HepG2 (cell line): ENCODE measurements around the gene PLXND1. TPM values are rescaled to one million over a fixed set of nuclear protein-coding genes. Genes with fewer than 3 reads are reported as not detected.
A peak's percentile ranks its signal among the peaks of the same experiment; 100 is the strongest.

Experiments
- ATAC-seq: fragments of 200-7000 bp; cut with Tn5 transposase; 3 replicates; pipeline ENCODE4 v1.9.1; 2020; ENCODE audit warnings: mild to moderate bottlenecking, moderate library complexity
- BruUV-seq: library from RNA; stranded (reverse); fragments of 400-500 nt; replicated peaks from 2 replicates; lab custom pipeline; 2021; lab: Mats Ljungman, UMichigan
- CTCF ChIA-PET: fragments of 300-600 bp; formaldehyde crosslinking; extraction: SDS; loops from one replicate; lab custom pipeline; 2021; ENCODE audit warnings: low total read pairs, inconsistent platforms, low intra/inter-chr PET ratio; lab: Yijun Ruan, JAX
- POLR2A ChIA-PET: fragments of 350-600 bp; sonication (Branson Sonifier 250); formaldehyde crosslinking; loops from one replicate; lab custom pipeline; 2020; ENCODE audit warnings: antibody characterized with exemption, inconsistent platforms; lab: Yijun Ruan, JAX
- DNase-seq: peaks from one replicate; pipeline ENCODE4 v3.0.0-alpha.2; 2015; ENCODE audit warnings: low spot score
- FAIRE-seq: peaks from 3 replicates; lab custom pipeline; 2011; peaks lifted over from hg19 to GRCh38; lab: Jason Lieb, UNC
- H2AFZ ChIP-seq: one replicate; pipeline ENCODE4 v1.6.1; 2011; ENCODE audit warnings: low read length, inconsistent platforms
- H3K27ac ChIP-seq: fragments of 300-600 bp; 3 replicates; pipeline ENCODE4 v1.8.0; 2011; ENCODE audit warnings: mixed run types, mild to moderate bottlenecking, mixed read lengths, low read length, inconsistent platforms; ENCODE audit not compliant: insufficient read depth; ENCODE audit errors: extremely low read length
- H3K27me3 ChIP-seq, 2 experiments: fragments of 200-600 bp in 1 of 2; 2 replicates in 1 of 2; 3 replicates in 1 of 2; pipeline versions ENCODE4 v1.6.0 to v1.8.0; 2011; ENCODE audit warnings: low read length in 2 of 2, mild to moderate bottlenecking in 2 of 2, moderate library complexity in 2 of 2, inconsistent platforms in 1 of 2; ENCODE audit not compliant: insufficient read depth in 2 of 2, control insufficient read depth in 1 of 2
- H3K36me3 ChIP-seq, 2 experiments: fragments of 200-600 bp in 1 of 2; replicated peaks in 1 of 2; 2 replicates in 1 of 2; 3 replicates in 1 of 2; pipeline versions ENCODE4 v1.5.1 to v1.8.0; 2011; ENCODE audit warnings: low read length in 2 of 2, inconsistent platforms in 1 of 2; ENCODE audit not compliant: insufficient read depth in 2 of 2, control insufficient read depth in 1 of 2
- H3K4me1 ChIP-seq: 2 replicates; pipeline ENCODE4 v1.5.1; 2012; ENCODE audit warnings: low read length, inconsistent platforms; ENCODE audit not compliant: insufficient read depth
- H3K4me2 ChIP-seq: 2 replicates; pipeline ENCODE4 v1.6.0; 2011; ENCODE audit warnings: low read depth, low read length, inconsistent platforms
- H3K4me3 ChIP-seq, 3 experiments: fragments of 200-600 bp in 1 of 3; sonication (generic), shearing (Covaris generic) in 1 of 3; replicated peaks in 1 of 3; 2 replicates each; pipeline ENCODE4 v1.5.1; 2011 to 2016; ENCODE audit warnings: low read length in 3 of 3, inconsistent platforms in 2 of 3, low read depth in 2 of 3, mild to moderate bottlenecking in 2 of 3, control low read depth in 1 of 3, mixed read lengths in 1 of 3; ENCODE audit not compliant: insufficient read depth in 1 of 3
- H3K79me2 ChIP-seq: one replicate; pipeline ENCODE4 v1.6.1; 2011; ENCODE audit warnings: low read length, inconsistent platforms; ENCODE audit not compliant: insufficient read depth
- H3K9ac ChIP-seq: 2 replicates; pipeline ENCODE4 v1.6.0; 2011; ENCODE audit warnings: mild to moderate bottlenecking, low read depth, low read length, inconsistent platforms; ENCODE audit not compliant: insufficient read depth
- H3K9me3 ChIP-seq: 2 replicates; pipeline ENCODE4 v1.5.1; 2012; ENCODE audit warnings: mild to moderate bottlenecking, low read length
- H4K20me1 ChIP-seq: 2 replicates; pipeline ENCODE4 v1.6.0; 2011; ENCODE audit warnings: inconsistent platforms, mild to moderate bottlenecking, low read length, moderate library complexity; ENCODE audit not compliant: insufficient read depth
- ELF3 ChIP-seq: IDR thresholded peaks from 2 replicates; pipeline ENCODE4 v1.6.1; 2016; ENCODE audit warnings: missing genetic modification reagents, missing compliant biosample characterization
- ZNF687 ChIP-seq: sonication (generic); formaldehyde crosslinking; IDR thresholded peaks from 2 replicates; pipeline ENCODE4 v1.5.1; 2020; ENCODE audit warnings: mild to moderate bottlenecking, missing genetic modification reagents, moderate library complexity
- WGBS: methylation state at CpG from one replicate; pipeline ENCODE4 v1.1.6; 2017; ENCODE audit warnings: low lambda C conversion rate; 5-methylcytosine and 5-hydroxymethylcytosine counted together
- in situ Hi-C: cut with HindIII; loops from 2 replicates; pipeline ENCODE4 v1.10.0; 2017; ENCODE audit warnings: low pct_unique_long_range_greater_than_20kb; ENCODE audit not compliant: extremely low pct_ligation_motif_present
- intact Hi-C: fragments of 100-400 bp; cut with micrococcal nuclease; formaldehyde crosslinking; loops from one replicate; pipeline ENCODE4 v1.10.0; 2022; ENCODE audit not compliant: unreplicated experiment
- polyA plus RNA-seq, 8 experiments: library from polyadenylated mRNA; depleted of rRNA in 3 of 8; stranded (reverse) in 7 of 8; unstranded in 1 of 8; fragments of >200 nt; fragmentation: Illumina TruSeq in 4 of 8; extraction: Trizol in 4 of 8; gene quantifications; 2 replicates each; pipeline versions ENCODE4 v1.2.1 to v1.2.3, GENCODE V29; 2011 to 2016; ENCODE audit warnings: low read depth in 4 of 8, missing spikeins in 1 of 8, mixed read lengths in 1 of 8; ENCODE audit not compliant: insufficient read depth in 1 of 8
- total RNA-seq, 5 experiments: library from RNA; depleted of rRNA; stranded (reverse); fragments of >200 nt; fragmentation: Illumina TruSeq; extraction: Trizol; gene quantifications; 2 replicates each; pipeline ENCODE4 v1.2.3, GENCODE V29; 2016; ENCODE audit warnings: low read depth in 1 of 5

The PLXND1 gene
- total and polyA plus RNA-seq, 2 of the 13 experiments (the other 11 are each of a cell fraction or from before 2014, with no cell fraction given): 15.9 to 42.0 TPM

GRCh38 chr3:129543156-129543790 lies 63.2 kb downstream of the PLXND1 start, which contains the start of gene H1-8:
Gene H1-8 (plus strand): TSS chr3:129543175. CDS start chr3:129543219, 44 bp downstream.
- ChIA-PET POLR2A (interaction anchor here (0.9 to 1.5 kb wide), 2 partner anchors 9 to 53 kb away, joined by 3 to 8 read pairs; no protein-coding TSS in a partner anchor), CTCF (no interaction called here)
- in situ Hi-C loops: no loop called here
- BruUV-seq: no TSS peak
- H3K4me1 ChIP-seq: peaks cover 47% of the 10 kb centered on the region
- 32% methylated on average over 9 of the region's 16 CpGs for WGBS
- ATAC-seq: peak; percentile 44
- FAIRE-seq: no peak
- no peak within 1 kb of the TSS for H3K9ac ChIP-seq
- no peaks in the 10 kb centered on the region for H3K79me2 ChIP-seq
- H3K36me3 ChIP-seq: no peaks in the 10 kb centered on the region
- H2AFZ ChIP-seq: no peak within 1 kb of the TSS
- peaks cover 0 to 8% of the 10 kb centered on the region in 2 experiments; a peak in 1 of 5 replicates for H3K27me3 ChIP-seq
- peak within 1 kb of the TSS; percentile 47; the same call in 1 of the 2 replicates for H3K4me2 ChIP-seq
- peak within 1 kb of the TSS in 1 of 3 experiments; percentile 33; a peak in 1 of 6 replicates for H3K4me3 ChIP-seq
- no peak within 1 kb of the TSS for H3K27ac ChIP-seq
- peak; percentile 55 for TF ChIP-seq ZNF687 (CRISPR knock-in tag)
- no peak for TF ChIP-seq ELF3 (CRISPR knock-in tag)
- H4K20me1 ChIP-seq: no peaks in the 10 kb centered on the region
- no peak for DNase-seq
- intact Hi-C loops: no loop called here
- no peaks in the 10 kb centered on the region for H3K9me3 ChIP-seq
